Left ventricle myocardium inferior (tissue), 1 donor: ENCODE results near the gene STRIT1. TPM values are rescaled to one million over a fixed set of nuclear protein-coding genes. Genes with fewer than 3 reads are reported as not detected.

Experiments used
- DNase-seq: peaks from one replicate; pipeline ENCODE4 v3.0.0-alpha.2; 2020
- H3K27ac ChIP-seq: fragments of 200-600 bp; replicated peaks from 2 replicates; pipeline ENCODE4 v1.8.0; 2021
- H3K27me3 ChIP-seq: fragments of 200-600 bp; 2 replicates; pipeline ENCODE4 v1.8.0; 2021; ENCODE audit warnings: low read depth
- H3K36me3 ChIP-seq: fragments of 200-600 bp; 2 replicates; pipeline ENCODE4 v1.8.0; 2021
- H3K4me1 ChIP-seq: fragments of 200-600 bp; 2 replicates; pipeline ENCODE4 v1.8.0; 2021
- H3K4me3 ChIP-seq: fragments of 200-600 bp; 2 replicates; pipeline ENCODE4 v1.8.0; 2021; ENCODE audit warnings: mild to moderate bottlenecking, moderate library complexity
- H3K9me3 ChIP-seq: fragments of 200-600 bp; replicated peaks from 2 replicates; pipeline ENCODE4 v1.8.0; 2021
- intact Hi-C: fragments of 100-400 bp; cut with micrococcal nuclease; formaldehyde crosslinking; loops from one replicate; pipeline ENCODE4 v1.11.0; 2022
- total RNA-seq: library from RNA; stranded (reverse); fragmentation: NEBNext Ultra II Directional; extraction: Animal tissue kit (Norgen Biotek cat#: 25700); gene quantifications from one replicate; pipeline ENCODE4 v1.2.1, GENCODE V29; 2021
- TF ChIP-seq, protein P1 (sequence below): fragments of 200-600 bp; IDR thresholded peaks from 2 replicates; pipeline ENCODE4 v1.8.0; 2021; ENCODE audit warnings: antibody characterized with exemption, mild to moderate bottlenecking, borderline replicate concordance
- donor health status: DM: no; HTN: yes; CAD: no; lungs with severe emphysema.

STRIT1 gene
- total RNA-seq, 1 donor from 2014 or later: 11.7 TPM

GRCh38 chr3:155252021-155252420, 41.5 kb downstream of the STRIT1 start:
- Histone ChIP-seq H3K36me3 (no peaks in the 10 kb centered on the region), H3K9me3 (peaks cover 14% of the 10 kb centered on the region), H3K27me3 (no peaks in the 10 kb centered on the region), H3K4me3 (no peak overlapping the region), H3K4me1 (no peaks in the 10 kb centered on the region), H3K27ac (no peak overlapping the region)
- intact Hi-C loops: no loop called here
- DNase-seq: no peak
- TF ChIP-seq, protein P1, sequence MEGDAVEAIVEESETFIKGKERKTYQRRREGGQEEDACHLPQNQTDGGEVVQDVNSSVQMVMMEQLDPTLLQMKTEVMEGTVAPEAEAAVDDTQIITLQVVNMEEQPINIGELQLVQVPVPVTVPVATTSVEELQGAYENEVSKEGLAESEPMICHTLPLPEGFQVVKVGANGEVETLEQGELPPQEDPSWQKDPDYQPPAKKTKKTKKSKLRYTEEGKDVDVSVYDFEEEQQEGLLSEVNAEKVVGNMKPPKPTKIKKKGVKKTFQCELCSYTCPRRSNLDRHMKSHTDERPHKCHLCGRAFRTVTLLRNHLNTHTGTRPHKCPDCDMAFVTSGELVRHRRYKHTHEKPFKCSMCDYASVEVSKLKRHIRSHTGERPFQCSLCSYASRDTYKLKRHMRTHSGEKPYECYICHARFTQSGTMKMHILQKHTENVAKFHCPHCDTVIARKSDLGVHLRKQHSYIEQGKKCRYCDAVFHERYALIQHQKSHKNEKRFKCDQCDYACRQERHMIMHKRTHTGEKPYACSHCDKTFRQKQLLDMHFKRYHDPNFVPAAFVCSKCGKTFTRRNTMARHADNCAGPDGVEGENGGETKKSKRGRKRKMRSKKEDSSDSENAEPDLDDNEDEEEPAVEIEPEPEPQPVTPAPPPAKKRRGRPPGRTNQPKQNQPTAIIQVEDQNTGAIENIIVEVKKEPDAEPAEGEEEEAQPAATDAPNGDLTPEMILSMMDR: no peak

- peaks cover 14% of the 10 kb centered on the region for H3K9me3 ChIP-seq
- no peaks in the 10 kb centered on the region for H3K4me1 ChIP-seq
- no peaks in the 10 kb centered on the region for H3K27me3 ChIP-seq
- TF ChIP-seq, protein P1: no peak
- H3K36me3 ChIP-seq: no peaks in the 10 kb centered on the region
- no peak for DNase-seq
- H3K27ac ChIP-seq: no peak overlapping the region
- intact Hi-C loops: no loop called here
- H3K4me3 ChIP-seq: no peak overlapping the region
Observed at GRCh38 chr3:155248531-155249187, 44.8 kb downstream of the STRIT1 start.

GRCh38 chr3:155244699-155245098, 48.8 kb downstream of the STRIT1 start:
- no peaks in the 10 kb centered on the region for H3K27me3 ChIP-seq
- no peak overlapping the region for H3K27ac ChIP-seq
- TF ChIP-seq, protein P1: no peak
- H3K4me3 ChIP-seq: no peak overlapping the region
- DNase-seq: no peak
- intact Hi-C loops: no loop called here
- peaks cover 14% of the 10 kb centered on the region for H3K9me3 ChIP-seq
- H3K4me1 ChIP-seq: no peaks in the 10 kb centered on the region
- no peaks in the 10 kb centered on the region for H3K36me3 ChIP-seq

DNA sequence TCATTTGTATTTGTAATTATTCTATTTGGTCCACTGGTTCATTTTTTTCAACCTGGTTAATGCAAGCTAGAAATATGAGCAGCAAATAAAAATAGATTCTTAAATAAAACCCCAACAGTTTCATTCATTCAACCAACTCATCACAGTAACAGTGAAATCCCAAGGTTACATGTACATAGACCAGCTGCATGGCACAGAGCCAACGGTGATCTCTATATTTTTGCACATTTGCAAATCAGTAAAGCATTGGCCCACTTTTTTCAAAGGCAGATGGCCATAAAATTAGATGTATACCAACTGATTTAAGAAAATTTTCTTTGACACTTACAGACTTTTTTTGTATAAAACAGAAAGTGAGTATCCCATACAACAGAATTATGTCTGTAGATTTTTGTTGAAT, 49.3 kb downstream of the STRIT1 start:
- Histone ChIP-seq H3K36me3 (no peaks in the 10 kb centered on the region), H3K27me3 (no peaks in the 10 kb centered on the region), H3K4me3 (no peak overlapping the region), H3K27ac (no peak overlapping the region), H3K4me1 (no peaks in the 10 kb centered on the region), H3K9me3 (peaks cover 13% of the 10 kb centered on the region)
- intact Hi-C loops: no loop called here
- no peak for DNase-seq
- TF ChIP-seq, protein P1: no peak

DNA sequence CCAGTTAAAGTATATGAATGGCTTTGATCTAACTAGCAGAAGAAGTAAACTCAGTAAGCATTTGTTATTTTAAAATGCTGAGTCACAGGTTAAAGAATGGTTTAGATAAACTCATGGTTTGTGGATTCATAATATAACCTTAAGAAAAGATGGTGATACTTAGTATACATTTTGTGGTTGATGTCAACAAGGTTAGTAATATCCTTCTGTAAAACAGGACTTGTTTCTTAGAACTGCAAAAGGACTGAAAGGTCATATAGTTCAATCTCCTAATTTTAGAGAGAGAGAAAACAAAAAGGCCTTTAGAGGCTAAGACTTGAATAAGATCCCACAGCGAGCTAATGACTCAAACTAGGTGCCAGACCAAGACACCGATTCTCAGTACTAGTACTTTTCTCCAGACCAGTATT, 50.0 kb downstream of the STRIT1 start:
- H3K9me3 ChIP-seq: peaks cover 6% of the 10 kb centered on the region
- intact Hi-C loops: no loop called here
- H3K27me3 ChIP-seq: no peaks in the 10 kb centered on the region
- H3K4me3 ChIP-seq: no peak overlapping the region
- no peaks in the 10 kb centered on the region for H3K36me3 ChIP-seq
- TF ChIP-seq, protein P1: no peak
- no peak overlapping the region for H3K27ac ChIP-seq
- no peaks in the 10 kb centered on the region for H3K4me1 ChIP-seq
- DNase-seq: no peak
